Measurements from ENCODE around the gene DLGAP1. TPM values are rescaled to one million over a fixed set of nuclear protein-coding genes. Genes with fewer than 3 reads are reported as not detected.

DLGAP1 gene
- total RNA-seq, 1 donor from 2014 or later = not detected

- DNase-seq (ENCODE audit: low read depth in 2 of 2) = no peak
Measured at GRCh38 chr18:3648200-3648599, 806.9 kb downstream of the DLGAP1 start.

DNA sequence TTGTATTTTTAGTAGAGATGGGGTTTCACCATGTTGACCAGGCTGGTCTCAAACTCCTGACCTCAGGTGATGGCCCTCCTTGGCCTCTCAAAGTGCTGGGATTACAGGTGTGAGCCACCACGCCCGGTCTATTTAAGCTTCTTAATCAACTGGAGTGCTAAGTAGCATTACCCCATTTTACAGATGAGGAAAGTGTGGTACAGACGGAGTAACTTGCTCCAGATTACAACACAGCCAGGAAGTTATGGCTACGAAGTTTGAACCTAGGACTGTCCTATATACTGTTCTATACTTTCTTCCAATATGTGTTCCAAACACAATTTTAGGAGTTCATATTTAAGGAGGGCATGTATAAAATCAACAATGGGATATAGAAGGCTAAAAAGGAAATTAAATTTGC, 807.5 kb downstream of the DLGAP1 start:
- DNase-seq (ENCODE audit: low read depth in 2 of 2) = no peak

DNA sequence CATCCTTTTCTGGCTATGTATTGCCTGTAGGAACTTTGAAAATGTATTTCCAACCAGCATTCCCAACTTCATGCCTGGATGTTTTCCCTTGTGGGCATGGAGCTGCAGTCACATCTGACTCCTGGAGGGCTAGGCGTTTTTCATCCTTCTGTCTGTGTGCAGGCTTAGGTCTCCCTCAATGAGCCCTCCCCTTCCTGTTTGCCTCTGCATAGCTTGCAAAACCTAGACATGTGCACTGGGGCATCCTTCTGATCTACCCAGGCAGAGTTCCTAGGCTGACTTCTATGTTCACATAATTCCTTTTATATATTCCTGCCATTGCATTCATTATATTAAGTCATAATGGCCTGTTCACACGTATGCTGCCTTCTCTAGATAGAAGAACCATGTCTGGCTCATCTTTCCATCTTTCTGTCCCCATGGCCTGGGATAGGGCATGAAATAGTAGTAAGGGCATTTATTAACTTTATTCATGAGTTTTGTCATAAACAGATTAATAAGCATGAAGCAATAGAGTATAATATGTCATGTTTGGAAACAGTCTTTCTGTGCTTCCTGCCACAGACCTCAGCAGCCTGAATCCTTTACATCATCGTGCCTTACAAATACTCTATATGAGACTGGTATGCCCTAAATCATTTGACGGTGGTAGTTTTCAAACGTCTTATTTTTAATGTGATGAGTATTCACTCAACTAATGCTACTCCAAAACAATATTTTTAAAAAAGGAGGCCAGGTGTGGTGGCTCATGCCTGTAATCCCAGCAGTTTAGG, 809.5 kb downstream of the DLGAP1 start:
- DNase-seq (ENCODE audit: low read depth in 2 of 2) = no peak

- no peak for DNase-seq (ENCODE audit: low read depth in 2 of 2)
Measured at GRCh38 chr18:3634250-3634939, 820.7 kb downstream of the DLGAP1 start.

DNA sequence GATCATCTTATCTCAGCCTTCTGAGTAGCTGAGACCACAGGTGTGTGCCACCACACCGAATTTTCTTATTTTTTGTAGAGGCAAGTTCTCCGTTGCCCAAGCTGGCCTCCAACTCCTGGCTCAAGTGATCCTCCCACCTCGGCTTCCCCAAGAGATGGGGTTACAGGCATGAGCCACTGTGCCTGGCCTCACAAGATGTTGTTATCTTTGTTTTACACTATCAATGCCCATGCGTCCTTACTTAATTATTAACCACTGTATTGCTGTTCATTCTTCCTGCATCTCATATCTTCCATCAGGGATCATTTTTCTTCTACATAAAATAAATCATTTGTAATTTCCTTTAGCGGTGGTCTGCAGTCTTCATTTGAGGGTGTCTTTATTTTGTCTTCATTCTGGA, 823.2 kb downstream of the DLGAP1 start:
- no peak for DNase-seq (ENCODE audit: low read depth in 2 of 2)

GRCh38 chr18:3626929-3627458, 828.1 kb downstream of the DLGAP1 start:
- DNase-seq (ENCODE audit: low read depth in 2 of 2) = no peak

- no peak for DNase-seq (ENCODE audit: low read depth in 2 of 2)
Measured at GRCh38 chr18:3625742-3626091, 829.4 kb downstream of the DLGAP1 start.

DNA sequence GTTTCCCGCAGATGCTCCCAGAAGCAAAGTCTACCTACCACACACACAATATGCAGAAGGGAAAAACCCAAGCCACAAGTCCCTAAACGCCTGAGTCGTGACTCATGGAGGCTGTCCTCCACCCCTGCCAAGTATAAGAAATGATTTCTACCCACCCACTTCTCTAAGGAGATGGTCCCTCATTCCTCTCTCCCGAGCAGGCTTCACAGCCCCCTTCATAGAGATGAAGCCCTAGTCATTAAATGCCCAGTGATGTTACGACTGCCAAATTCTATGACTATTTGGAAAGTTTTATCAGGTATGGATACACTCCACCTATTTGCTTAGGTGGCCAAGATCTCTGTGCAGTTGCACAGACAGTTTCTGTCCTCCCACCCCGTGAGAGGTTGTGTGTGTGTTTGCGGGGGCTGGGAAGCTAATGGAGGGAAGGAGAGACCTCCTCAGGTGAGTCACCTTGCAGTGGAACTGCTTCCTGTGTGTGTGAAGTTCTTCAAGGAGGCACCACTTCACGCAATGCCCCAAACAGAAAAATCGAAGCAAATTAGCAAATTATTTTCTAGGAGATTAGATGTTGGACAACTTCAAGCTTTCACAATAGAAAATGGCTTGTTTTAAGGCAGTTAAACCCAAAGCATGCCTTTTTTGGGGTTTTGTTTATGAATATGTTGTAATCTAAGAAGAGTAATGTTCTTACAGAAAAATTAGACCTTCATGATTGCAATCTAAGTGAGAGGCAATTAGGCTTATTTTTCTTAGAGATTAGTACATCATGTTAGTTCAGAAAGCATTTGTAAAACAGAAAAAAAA, 830.0 kb downstream of the DLGAP1 start:
- peak; percentile 32 to 92 for DNase-seq (ENCODE audit: low read depth in 2 of 2)

GRCh38 chr18:3624546-3624934, 830.6 kb downstream of the DLGAP1 start:
- DNase-seq (ENCODE audit: low read depth in 2 of 2) = no peak

GRCh38 chr18:3623769-3624545, 831.1 kb downstream of the DLGAP1 start:
- peak; percentile 92 to 96 for DNase-seq (ENCODE audit: low read depth in 2 of 2)

- DNase-seq (ENCODE audit: low read depth in 2 of 2) = no peak
Measured at GRCh38 chr18:3620146-3621119, 834.7 kb downstream of the DLGAP1 start.

- no peak for DNase-seq (ENCODE audit: low read depth in 2 of 2)
Measured at GRCh38 chr18:3619746-3620145, 835.4 kb downstream of the DLGAP1 start.

DNA sequence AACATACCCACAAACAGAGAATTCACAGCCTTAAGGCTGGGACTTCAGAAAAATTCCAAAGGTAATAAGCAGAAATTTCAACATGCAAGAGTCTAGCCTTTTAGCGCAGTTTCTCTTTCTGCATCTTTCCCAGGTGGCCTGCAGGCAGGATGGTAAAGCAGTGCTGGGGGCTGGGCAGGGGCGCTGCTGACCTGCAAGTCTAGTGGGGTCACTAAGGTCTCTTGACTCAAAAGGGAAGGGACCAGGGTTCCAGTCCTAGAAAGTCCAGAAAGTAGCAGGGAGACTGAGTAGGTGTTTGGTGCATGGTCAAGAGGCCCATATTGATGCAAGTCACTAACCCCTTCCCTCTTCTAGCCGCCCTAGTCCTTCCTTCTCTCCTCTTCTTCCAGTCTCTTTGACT, 835.9 kb downstream of the DLGAP1 start:
- no peak for DNase-seq (ENCODE audit: low read depth in 2 of 2)

DNA sequence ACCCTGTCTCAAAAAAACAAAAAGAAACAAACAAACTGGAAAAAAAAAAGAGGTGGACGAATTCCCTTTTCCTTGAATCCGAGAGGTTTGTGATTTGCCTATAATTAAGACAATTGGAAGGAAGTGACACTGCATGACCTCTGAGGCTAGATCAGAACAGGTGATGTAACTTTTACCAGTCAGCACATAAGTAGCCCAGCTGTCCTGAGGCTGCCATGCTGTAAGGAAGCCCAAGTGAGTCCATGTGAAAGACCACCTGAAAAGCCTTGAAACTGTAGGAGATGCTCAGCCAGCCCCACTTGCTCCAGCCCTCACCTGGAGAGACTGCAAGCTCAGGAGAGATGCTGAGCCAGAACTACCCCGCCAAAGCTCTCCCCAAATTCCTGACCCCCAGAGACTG, 838.4 kb downstream of the DLGAP1 start:
- DNase-seq (ENCODE audit: low read depth in 2 of 2) = no peak

DNA sequence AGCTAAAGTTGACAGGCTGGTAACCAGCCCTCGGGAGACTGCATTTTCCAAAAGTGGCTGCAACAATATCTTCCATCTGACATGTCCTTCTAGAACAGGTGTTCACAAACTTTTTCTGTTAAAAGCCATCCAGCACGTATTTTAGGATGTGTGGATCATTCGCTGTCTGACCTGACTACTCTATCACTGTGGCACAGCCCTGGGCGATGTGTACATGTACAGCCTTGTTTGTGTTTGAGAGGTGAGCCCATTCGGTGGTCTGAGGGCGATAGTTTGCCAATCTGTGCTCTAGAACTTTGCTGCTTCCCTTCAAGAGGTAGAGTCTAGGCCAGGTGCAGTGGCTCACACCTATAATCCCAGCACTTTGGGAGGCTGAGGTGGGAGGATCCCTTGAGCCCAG, 839.0 kb downstream of the DLGAP1 start:
- DNase-seq (ENCODE audit: low read depth in 2 of 2) = no peak

DNA sequence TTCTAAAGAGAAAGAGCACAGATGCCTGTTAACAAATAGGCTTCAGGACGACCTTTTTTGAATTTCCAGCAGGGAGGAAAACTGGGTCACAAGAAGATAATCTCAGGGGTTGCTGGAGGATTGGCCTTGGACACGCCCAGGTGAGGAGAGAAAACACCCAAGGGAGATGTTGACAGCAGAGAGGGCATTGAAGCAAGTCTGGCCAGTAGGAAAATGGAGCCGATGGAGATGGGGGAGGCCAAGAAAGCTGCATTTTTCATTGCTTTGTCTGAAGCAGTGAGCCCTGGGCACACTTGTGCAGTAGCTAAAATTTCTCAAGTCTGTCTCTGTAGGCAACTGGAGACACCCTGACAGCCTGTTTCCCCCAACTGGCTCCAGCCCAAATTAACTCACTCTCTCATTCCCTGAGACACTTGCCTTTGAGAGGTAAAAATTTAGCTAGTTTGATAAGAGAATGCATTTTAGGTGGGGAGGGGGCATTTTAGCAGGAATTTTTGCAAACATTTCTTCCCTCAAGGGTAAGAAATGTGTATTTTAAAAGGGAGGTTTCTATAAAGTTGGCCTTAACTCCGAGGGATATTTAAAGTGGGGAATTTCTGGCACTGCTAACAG, 839.6 kb downstream of the DLGAP1 start:
- DNase-seq (ENCODE audit: low read depth in 2 of 2) = no peak

DNA sequence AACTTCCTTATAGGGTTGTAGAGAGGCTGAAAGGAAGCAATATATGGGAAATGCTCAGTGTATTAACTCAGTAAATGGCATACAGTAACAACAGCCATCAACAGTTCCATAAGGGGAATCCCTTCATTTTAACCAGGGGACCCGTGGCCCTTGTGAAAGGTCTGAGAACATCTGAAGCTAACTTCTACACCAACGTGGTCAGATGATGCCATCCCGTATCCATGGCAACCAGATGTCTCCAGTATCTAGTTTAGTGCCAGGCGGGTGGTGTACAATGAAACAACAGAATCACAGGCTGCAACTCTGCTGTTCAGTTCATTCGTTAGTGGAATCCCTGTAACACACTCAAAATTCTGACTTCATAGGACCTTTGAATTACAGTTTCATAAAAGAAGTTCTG, 842.8 kb downstream of the DLGAP1 start:
- DNase-seq (ENCODE audit: low read depth in 2 of 2) = no peak

DNA sequence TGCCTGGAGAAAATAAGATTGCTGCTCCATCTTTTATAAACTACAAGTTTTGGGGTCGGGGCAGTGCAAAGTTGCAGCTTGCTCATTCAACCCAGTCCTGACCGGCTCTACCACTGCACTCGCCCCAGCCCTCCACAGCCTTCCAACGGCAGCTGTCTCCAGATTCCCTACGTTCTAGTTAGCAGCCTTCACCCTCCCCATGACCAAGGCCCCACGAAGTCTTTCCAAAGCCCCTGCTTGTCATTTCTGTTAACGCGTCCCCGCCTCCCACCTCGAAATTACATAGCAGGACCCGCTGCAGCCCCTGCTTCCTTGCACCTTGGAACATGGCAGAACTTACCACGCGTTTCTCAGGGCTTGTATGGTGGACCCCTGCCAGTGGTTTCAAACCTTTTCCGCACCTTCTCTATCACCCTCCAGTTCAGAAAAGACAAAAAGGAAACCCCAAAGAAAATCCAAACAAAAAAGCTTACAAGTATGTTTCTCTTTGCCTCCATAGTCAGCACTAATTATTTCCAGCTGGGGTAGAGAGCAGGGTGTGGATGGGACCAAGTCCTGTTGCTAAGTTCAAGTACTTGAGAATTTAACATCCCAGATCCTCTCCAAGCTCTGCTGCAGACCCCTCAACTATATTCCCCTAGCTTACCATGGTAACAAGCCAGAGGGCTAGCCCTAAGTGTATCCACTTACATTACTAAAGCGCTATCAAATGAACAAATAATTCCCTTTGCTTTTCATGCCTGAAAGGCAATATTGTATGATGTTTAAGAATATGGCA, 843.6 kb downstream of the DLGAP1 start:
- DNase-seq (ENCODE audit: low read depth in 2 of 2) = no peak

DNA sequence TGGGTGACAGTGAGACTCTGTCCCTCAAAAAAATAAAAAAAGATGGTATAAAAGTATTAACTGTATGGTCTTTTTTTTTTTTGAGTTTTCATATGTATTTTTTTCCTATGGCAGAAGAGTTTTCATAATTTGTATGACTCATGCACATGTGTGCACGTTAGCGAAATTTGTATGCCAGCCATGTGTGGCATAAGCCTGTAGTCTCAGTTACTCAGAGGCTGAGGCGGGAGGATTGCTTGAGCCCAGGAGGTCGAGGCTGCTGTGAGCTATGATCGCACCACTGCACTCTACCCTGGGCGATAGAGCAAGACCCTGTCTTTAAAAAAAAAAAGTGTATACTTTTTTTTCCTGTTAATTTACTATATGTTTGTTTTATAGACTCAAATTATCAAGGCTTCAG, 844.3 kb downstream of the DLGAP1 start:
- DNase-seq (ENCODE audit: low read depth in 2 of 2) = no peak
